Cardiac atrium fibroblast (primary cell): ENCODE results near the gene LBR. TPM values are rescaled to one million over a fixed set of nuclear protein-coding genes. Genes with fewer than 3 reads are reported as not detected.

Source experiments
- total RNA-seq: library from RNA; depleted of rRNA; stranded (reverse); fragments of >200 nt; gene quantifications from 2 replicates; pipeline ENCODE4 v1.2.3, GENCODE V29; 2015

Gene LBR
- total RNA-seq, result 18.4 and 19.4 TPM in 2 replicates

GRCh38 chr1:225427235-225428067, at the start of gene LBR:
LBR (minus strand) TSS chr1:225428038; CDS start chr1:225424075, 3,963 bp downstream.

Other genes with a start within 250 kb of the LBR start
- 65.0 and 106 TPM in 2 replicates for gene ENAH, start 225.1 kb upstream of the LBR start, total RNA-seq